Sigmoid colon (tissue), 7 donors: ENCODE measurements around the gene ATF6. TPM values are rescaled to one million over a fixed set of nuclear protein-coding genes. Genes with fewer than 3 reads are reported as not detected.
"Not testable (repeated sequence)": the region's sequence is repeated elsewhere in the genome, so short reads cannot be mapped to it uniquely, and the experiment has no call there.

Experiments used
- DNase-seq: peaks from one replicate; pipeline ENCODE4 v3.0.0-alpha.2; 2019
- H3K27ac ChIP-seq, 4 donors: fragments of 200-600 bp; sonication (generic); one replicate each; pipeline ENCODE4 v1.5.1; 2016 to 2019; ENCODE audit warnings: mild to moderate bottlenecking in 1 of 4
- H3K27me3 ChIP-seq, 3 donors: fragments of 200-600 bp; sonication (generic); one replicate each; pipeline ENCODE4 v1.5.1; 2019; ENCODE audit warnings: mild to moderate bottlenecking in 1 of 3
- H3K36me3 ChIP-seq, 4 donors: fragments of 200-600 bp; sonication (generic); one replicate each; pipeline ENCODE4 v1.5.1; 2016 to 2019
- H3K4me1 ChIP-seq, 4 donors: fragments of 200-600 bp; sonication (generic); one replicate each; pipeline ENCODE4 v1.5.1; 2017 to 2019
- H3K4me3 ChIP-seq, 4 donors: fragments of 200-600 bp; sonication (generic); one replicate each; pipeline ENCODE4 v1.5.1; 2017 to 2019; ENCODE audit warnings: mild to moderate bottlenecking in 2 of 4, moderate library complexity in 1 of 4
- H3K9me3 ChIP-seq, 4 donors: fragments of 200-600 bp in 3 of 4; sonication (generic) in 3 of 4; one replicate each; pipeline versions ENCODE4 v1.5.1 to v1.6.1; 2013 to 2019
- CTCF ChIP-seq, 4 experiments: fragments of 450-650 bp in 3 of 4; fragments of 200-600 bp in 1 of 4; IDR thresholded peaks; one replicate each; pipeline ENCODE4 v1.5.1; 2016 to 2019; ENCODE audit warnings: antibody characterized with exemption in 4 of 4, mild to moderate bottlenecking in 3 of 4, moderate library complexity in 2 of 4
- EP300 ChIP-seq, 4 donors: sonication (generic); formaldehyde crosslinking; IDR thresholded peaks; one replicate each; pipeline ENCODE4 v1.6.1; 2017; ENCODE audit warnings: antibody characterized with exemption in 4 of 4
- POLR2A ChIP-seq, 2 donors: fragments of 450-650 bp; IDR thresholded peaks; one replicate each; pipeline ENCODE4 v1.6.1; 2016; ENCODE audit warnings: antibody characterized with exemption in 2 of 2, mild to moderate bottlenecking in 2 of 2, moderate library complexity in 2 of 2
- POLR2AphosphoS5 ChIP-seq, 4 donors: sonication (generic); formaldehyde crosslinking; IDR thresholded peaks; one replicate each; pipeline ENCODE4 v1.6.1; 2017; ENCODE audit warnings: antibody characterized with exemption in 4 of 4
- WGBS, 2 donors: extraction: QIAGEN DNeasy Blood & Tissue Kit; methylation state at CpG; one replicate each; pipeline ENCODE4 v1.1.7; 2013; 5-methylcytosine and 5-hydroxymethylcytosine counted together
- intact Hi-C: fragments of 100-400 bp; cut with DNase I; formaldehyde crosslinking; loops from one replicate; pipeline ENCODE4 v1.15.1; 2023
- polyA plus RNA-seq, 3 donors: library from polyadenylated mRNA; stranded (reverse); fragments of 200-250 nt; gene quantifications; one replicate each; pipeline ENCODE4 v1.2.3, GENCODE V29; 2013
- total RNA-seq, 4 donors: library from RNA; depleted of rRNA; stranded (reverse); fragments of >200 nt; gene quantifications; one replicate each; pipeline ENCODE4 v1.1.0, GENCODE V29; 2016
- donor health status: healthy with polysubstance abuse.
- donor health status: Bipolar disorder and iron deficiency.
- donor health status: healthy.

ATF6 gene
- total and polyA plus RNA-seq, 7 donors, result 2.3 to 28.1 (median 26.3) TPM

- intact Hi-C loops, result no loop called here
- peaks cover 0 to 25% (median 0%) of the 10 kb centered on the region in 4 donors for H3K36me3 ChIP-seq
- 84 to 88% methylated on average over 7 of the region's 7 CpGs for WGBS, 2 donors
- no peaks in the 10 kb centered on the region for H3K27me3 ChIP-seq
- DNase-seq, result peak; percentile 84
- peak overlapping the region; percentile 45 to 68 (median 61) for H3K27ac ChIP-seq
- no peak overlapping the region for H3K4me3 ChIP-seq
- H3K4me1 ChIP-seq, result peaks cover 0 to 57% (median 43%) of the 10 kb centered on the region in 4 donors
- TF ChIP-seq EP300 (IDR thresholded peaks at IDR 0.05), result no peak
- TF ChIP-seq CTCF (IDR thresholded peaks at IDR 0.05), result no peak
- TF ChIP-seq POLR2AphosphoS5 (IDR thresholded peaks at IDR 0.05), result no peak
- no peak for TF ChIP-seq POLR2A (IDR thresholded peaks at IDR 0.05)
- H3K9me3 ChIP-seq, result no peaks in the 10 kb centered on the region
Observed at GRCh38 chr1:161801955-161802354, 35.8 kb downstream of the ATF6 start.

DNA sequence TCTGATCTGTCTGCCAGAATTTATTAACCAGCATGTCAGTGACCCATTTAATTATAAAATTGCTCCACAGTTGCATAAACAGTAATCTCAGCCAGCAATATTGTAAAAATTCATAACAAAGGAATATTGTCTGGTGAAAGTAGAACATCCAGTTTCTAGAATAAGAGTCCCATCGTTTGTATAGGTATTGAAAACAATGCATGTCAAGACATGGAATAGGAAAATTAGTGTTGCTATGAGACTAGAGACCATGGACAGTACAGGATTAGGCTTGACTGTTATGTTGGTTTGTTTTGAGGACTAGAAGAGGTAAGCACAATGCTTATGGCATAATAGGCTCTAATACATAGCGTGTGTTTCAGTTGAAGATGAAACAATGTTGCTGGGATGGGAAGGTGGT lies 37.1 kb downstream of the ATF6 start:
- no peaks in the 10 kb centered on the region for H3K9me3 ChIP-seq
- H3K4me1 ChIP-seq, result peaks cover 0 to 68% (median 51%) of the 10 kb centered on the region in 4 donors
- H3K27me3 ChIP-seq, result no peaks in the 10 kb centered on the region
- H3K27ac ChIP-seq, result peak overlapping the region in 3 of 4 donors; percentile 55 to 68 (median 67)
- DNase-seq, result no peak
- no peak overlapping the region for H3K4me3 ChIP-seq
- peak in 1 of 4 donors; percentile 17 for TF ChIP-seq POLR2AphosphoS5 (IDR thresholded peaks at IDR 0.05)
- no peak for TF ChIP-seq CTCF (IDR thresholded peaks at IDR 0.05)
- peaks cover 0 to 12% (median 0%) of the 10 kb centered on the region in 4 donors for H3K36me3 ChIP-seq
- intact Hi-C loops, result no loop called here
- WGBS, 2 donors, result 58 to 76% methylated on average over 2 of the region's 2 CpGs

GRCh38 chr1:161805399-161806197 lies 39.5 kb downstream of the ATF6 start:
- WGBS, 2 donors, result 82 to 93% methylated on average over 3 of the region's 3 CpGs
- no peak overlapping the region for H3K4me3 ChIP-seq
- no peak for DNase-seq
- H3K4me1 ChIP-seq, result peaks cover 0 to 72% (median 54%) of the 10 kb centered on the region in 4 donors
- H3K27ac ChIP-seq, result peak overlapping the region in 3 of 4 donors; percentile 30 to 65 (median 58)
- no peaks in the 10 kb centered on the region for H3K27me3 ChIP-seq
- no peaks in the 10 kb centered on the region for H3K9me3 ChIP-seq
- TF ChIP-seq CTCF (IDR thresholded peaks at IDR 0.05), result no peak
- TF ChIP-seq EP300 (IDR thresholded peaks at IDR 0.05), result no peak
- no peak for TF ChIP-seq POLR2AphosphoS5 (IDR thresholded peaks at IDR 0.05)
- TF ChIP-seq POLR2A (IDR thresholded peaks at IDR 0.05), result no peak
- peaks cover 0 to 4% (median 0%) of the 10 kb centered on the region in 4 donors for H3K36me3 ChIP-seq
- intact Hi-C loops, result loop anchor here (5.0 kb wide), 1 partner anchor 137 kb away; no protein-coding TSS in a partner anchor

DNA sequence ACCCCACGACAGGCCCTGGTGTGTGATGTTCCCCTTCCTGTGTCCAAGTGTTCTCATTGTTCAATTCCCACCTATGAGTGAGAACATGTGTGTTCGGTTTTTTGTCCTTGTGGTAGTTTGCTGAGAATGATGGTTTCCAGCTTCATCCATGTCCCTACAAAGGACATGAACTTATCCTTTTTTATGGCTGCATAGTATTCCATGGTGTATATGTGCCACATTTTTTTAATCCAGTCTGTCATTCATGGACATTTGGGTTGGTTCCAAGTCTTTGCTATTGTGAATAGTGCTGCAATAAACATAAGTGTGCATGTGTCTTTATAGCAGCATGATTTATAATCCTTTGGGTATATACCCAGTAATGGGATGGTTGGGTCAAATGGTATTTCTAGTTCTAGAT lies 43.1 kb downstream of the ATF6 start:
- H3K27ac ChIP-seq, H3K27me3 ChIP-seq, DNase-seq, H3K36me3 ChIP-seq, H3K4me3 ChIP-seq, H3K9me3 ChIP-seq: not testable (repeated sequence)
- H3K4me1 ChIP-seq, result peaks cover 0 to 50% (median 33%) of the 10 kb centered on the region in 4 donors
- intact Hi-C loops, result loop anchor here (5.0 kb wide), 1 partner anchor 133 kb away; no protein-coding TSS in a partner anchor
- WGBS, 2 donors, result 97% methylated on average over 2 of the region's 2 CpGs

GRCh38 chr1:161809656-161810055 lies 43.5 kb downstream of the ATF6 start:
- H3K36me3 ChIP-seq, result not testable (repeated sequence)

More at GRCh38 chr1:161809656-161810055, 43.5 kb downstream of the ATF6 start:
- not testable (repeated sequence) for H3K27me3 ChIP-seq, H3K27ac ChIP-seq, H3K4me3 ChIP-seq, H3K9me3 ChIP-seq, DNase-seq
- WGBS, 2 donors, result 86 to 95% methylated on average over 1 of the region's 1 CpG
- intact Hi-C loops, result loop anchor here (5.0 kb wide), 1 partner anchor 133 kb away; no protein-coding TSS in a partner anchor
- H3K4me1 ChIP-seq, result peaks cover 0 to 45% (median 30%) of the 10 kb centered on the region in 4 donors
